ENCODE data around the gene ABCA2.

The ABCA2 gene

GRCh38 chr9:136957901-136958300, 70.1 kb downstream of the ABCA2 start:
- Histone ChIP-seq H3K4me3 (ENCODE audit: low read depth, low read length) (no peak overlapping the region), H3K36me3 (ENCODE audit: insufficient read depth, low read length) (no peaks in the 10 kb centered on the region), H3K27ac (ENCODE audit: low read depth, low read length) (no peak overlapping the region), H3K27me3 (ENCODE audit: insufficient read depth, low read length) (no peaks in the 10 kb centered on the region), H3K79me2 (ENCODE audit: control insufficient read depth, insufficient read depth, low read length, unreplicated experiment) (no peaks in the 10 kb centered on the region), H2AFZ (ENCODE audit: low read length, unreplicated experiment) (no peak overlapping the region), H3K4me1 (ENCODE audit: control insufficient read depth, insufficient read depth, low read length, unreplicated experiment) (no peaks in the 10 kb centered on the region)

GRCh38 chr9:136957461-136957860, 70.6 kb downstream of the ABCA2 start:
- no peaks in the 10 kb centered on the region for H3K27me3 ChIP-seq (ENCODE audit: insufficient read depth, low read length)
- no peak overlapping the region for H3K27ac ChIP-seq (ENCODE audit: low read depth, low read length)
- no peaks in the 10 kb centered on the region for H3K36me3 ChIP-seq (ENCODE audit: insufficient read depth, low read length)
- no peak overlapping the region for H3K4me3 ChIP-seq (ENCODE audit: low read depth, low read length)
- no peak overlapping the region for H2AFZ ChIP-seq (ENCODE audit: low read length, unreplicated experiment)
- no peaks in the 10 kb centered on the region for H3K4me1 ChIP-seq (ENCODE audit: control insufficient read depth, insufficient read depth, low read length, unreplicated experiment)
- no peaks in the 10 kb centered on the region for H3K79me2 ChIP-seq (ENCODE audit: control insufficient read depth, insufficient read depth, low read length, unreplicated experiment)
